ENCODE measurements around the gene EGFLAM. TPM values are rescaled to one million over a fixed set of nuclear protein-coding genes. Genes with fewer than 3 reads are reported as not detected.

EGFLAM gene
- polyA plus RNA-seq, 3 donors: 7.2 to 11.5 (median 9.6) TPM

- no peak for DNase-seq (ENCODE audit: extremely low read depth in 1 of 11, low read depth in 9 of 11, low spot score in 4 of 11)
Measured at GRCh38 chr5:38426986-38427950, 168.9 kb downstream of the EGFLAM start.

- DNase-seq (ENCODE audit: extremely low read depth in 1 of 11, low read depth in 9 of 11, low spot score in 4 of 11): no peak
Measured at GRCh38 chr5:38431242-38431853, 173.0 kb downstream of the EGFLAM start.

- peak in 10 of 11 donors; percentile 56 to 80 (median 72) for DNase-seq (ENCODE audit: extremely low read depth in 1 of 11, low read depth in 9 of 11, low spot score in 4 of 11)
Measured at GRCh38 chr5:38433160-38433861, 175.0 kb downstream of the EGFLAM start.

- no peak for DNase-seq (ENCODE audit: extremely low read depth in 1 of 11, low read depth in 9 of 11, low spot score in 4 of 11)
Measured at GRCh38 chr5:38434966-38435705, 176.8 kb downstream of the EGFLAM start.

GRCh38 chr5:38438757-38439156, 180.4 kb downstream of the EGFLAM start:
- no peak for DNase-seq (ENCODE audit: extremely low read depth in 1 of 11, low read depth in 9 of 11, low spot score in 4 of 11)

GRCh38 chr5:38441453-38442246, 183.3 kb downstream of the EGFLAM start:
- peak; percentile 79 to 91 (median 89) for DNase-seq (ENCODE audit: extremely low read depth in 1 of 11, low read depth in 9 of 11, low spot score in 4 of 11)

DNA sequence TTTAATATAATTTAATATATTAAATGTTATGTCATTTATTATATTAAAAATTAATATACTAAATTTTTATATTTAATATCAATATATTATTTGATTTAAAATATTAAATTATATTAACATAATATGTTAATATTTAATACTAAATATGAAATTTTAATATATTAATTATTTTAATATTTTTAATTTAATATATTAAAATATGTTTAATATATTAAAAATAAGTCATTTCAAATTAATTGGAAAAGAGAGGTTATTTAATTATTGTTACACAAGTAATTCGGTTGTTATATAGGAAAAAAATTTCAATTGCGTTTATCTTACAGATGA, 183.9 kb downstream of the EGFLAM start:
- no peak for DNase-seq (ENCODE audit: extremely low read depth in 1 of 11, low read depth in 9 of 11, low spot score in 4 of 11)

DNA sequence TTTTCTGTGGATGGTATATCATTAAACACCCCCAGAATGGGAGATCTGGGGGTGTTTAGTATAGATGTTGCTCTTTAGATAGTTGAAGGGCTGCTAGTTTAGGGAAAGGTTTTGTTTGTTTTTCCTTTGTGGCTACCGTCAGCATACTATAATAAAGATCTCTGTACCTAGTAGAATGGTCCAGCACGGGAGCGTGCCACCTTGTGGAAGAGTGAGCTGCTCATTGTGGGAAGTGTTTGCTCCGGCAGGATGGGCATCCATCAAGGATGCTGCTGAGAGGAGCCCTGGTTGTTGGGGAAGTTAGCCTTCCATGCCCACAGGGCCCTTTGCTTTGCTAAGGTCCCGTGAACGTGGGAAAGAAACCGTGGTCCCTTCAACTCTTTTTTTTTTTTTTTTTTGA, 185.0 kb downstream of the EGFLAM start:
- DNase-seq (ENCODE audit: extremely low read depth in 1 of 11, low read depth in 9 of 11, low spot score in 4 of 11): no peak

DNA sequence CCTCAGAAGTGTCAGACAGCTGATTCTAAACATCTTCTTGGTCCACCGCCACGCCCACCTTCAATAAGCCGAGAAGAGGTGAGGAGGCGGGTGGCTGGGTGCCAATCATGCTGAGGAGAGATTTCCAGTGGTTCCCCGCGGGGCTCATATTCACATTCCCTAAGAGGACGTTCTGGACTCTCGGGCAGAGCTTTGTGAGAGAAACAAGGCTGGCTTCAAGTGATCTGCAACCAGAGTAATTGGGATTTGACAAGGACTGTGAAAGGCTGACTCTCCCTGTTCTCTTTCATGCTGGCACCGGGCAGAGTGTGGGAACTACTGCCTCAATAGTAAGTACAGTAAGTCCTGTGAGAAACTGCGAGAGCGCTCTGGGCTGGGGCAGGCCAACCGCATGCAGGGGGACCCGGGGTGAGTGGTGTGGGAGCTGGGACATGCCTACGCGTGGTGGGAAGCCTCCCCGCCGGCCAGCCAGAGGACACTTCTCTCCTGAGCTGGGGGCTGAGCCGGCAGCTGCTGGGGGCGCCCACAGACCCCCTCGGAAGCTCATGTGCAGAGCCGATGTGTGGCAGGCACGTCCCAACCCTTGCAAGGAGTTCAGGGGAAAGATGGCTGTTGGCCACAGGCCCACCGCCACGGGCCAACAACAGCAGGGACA, 187.1 kb downstream of the EGFLAM start:
- DNase-seq (ENCODE audit: extremely low read depth in 1 of 11, low read depth in 9 of 11, low spot score in 4 of 11): no peak

- no peak for DNase-seq (ENCODE audit: extremely low read depth in 1 of 11, low read depth in 9 of 11, low spot score in 4 of 11)
Measured at GRCh38 chr5:38446029-38446522, 187.7 kb downstream of the EGFLAM start.

- no peak for DNase-seq (ENCODE audit: extremely low read depth in 1 of 11, low read depth in 9 of 11, low spot score in 4 of 11)
Measured at GRCh38 chr5:38447056-38447455, 188.7 kb downstream of the EGFLAM start.

- no peak for DNase-seq (ENCODE audit: extremely low read depth in 1 of 11, low read depth in 9 of 11, low spot score in 4 of 11)
Measured at GRCh38 chr5:38447786-38448185, 189.4 kb downstream of the EGFLAM start.

- DNase-seq (ENCODE audit: extremely low read depth in 1 of 11, low read depth in 9 of 11, low spot score in 4 of 11): no peak
Measured at GRCh38 chr5:38448568-38449350, 190.4 kb downstream of the EGFLAM start.

DNA sequence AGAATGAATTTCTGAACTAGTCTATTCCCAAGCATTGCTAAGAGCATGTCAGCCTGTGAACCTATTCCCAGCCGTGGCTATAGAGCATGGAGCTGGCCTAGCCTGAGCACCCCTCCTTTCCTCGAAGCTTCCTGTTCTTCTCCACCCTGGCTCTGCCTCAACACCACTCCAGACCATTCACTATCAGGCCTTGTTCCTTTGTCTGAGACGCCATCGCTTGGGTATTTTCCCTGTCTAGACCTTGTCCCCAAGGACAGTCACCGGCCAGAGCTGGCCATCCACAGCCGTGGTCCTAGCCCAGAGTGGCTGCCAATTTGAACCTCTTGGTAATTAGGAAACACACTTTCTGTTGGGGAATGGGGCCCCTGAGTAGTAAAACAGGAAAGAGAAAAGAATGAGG, 192.3 kb downstream of the EGFLAM start:
- DNase-seq (ENCODE audit: extremely low read depth in 1 of 11, low read depth in 9 of 11, low spot score in 4 of 11): no peak

GRCh38 chr5:38451074-38451725, 192.8 kb downstream of the EGFLAM start:
- DNase-seq (ENCODE audit: extremely low read depth in 1 of 11, low read depth in 9 of 11, low spot score in 4 of 11): no peak

GRCh38 chr5:38452201-38452600, 193.8 kb downstream of the EGFLAM start:
- DNase-seq (ENCODE audit: extremely low read depth in 1 of 11, low read depth in 9 of 11, low spot score in 4 of 11): no peak

- no peak for DNase-seq (ENCODE audit: extremely low read depth in 1 of 11, low read depth in 9 of 11, low spot score in 4 of 11)
Measured at GRCh38 chr5:38453506-38453905, 195.1 kb downstream of the EGFLAM start.
